Kidney (tissue), 14 donors: ENCODE results near the gene FBXL7. TPM values are rescaled to one million over a fixed set of nuclear protein-coding genes. Genes with fewer than 3 reads are reported as not detected.

Experiments used
- DNase-seq, 5 donors: peaks; one replicate each; pipeline ENCODE4 v3.0.0-alpha.2; 2013 to 2020
- FAIRE-seq: peaks from 2 replicates; lab custom pipeline; 2012; peaks lifted over from hg19 to GRCh38; lab: Jason Lieb, UNC
- H3K27ac ChIP-seq, 2 donors: one replicate each; pipeline ENCODE4 v1.7.0; 2013; ENCODE audit warnings: low read depth in 2 of 2, low read length in 2 of 2, inconsistent platforms in 1 of 2
- H3K27me3 ChIP-seq: one replicate; pipeline ENCODE4 v1.7.1; 2013; ENCODE audit warnings: low read length, inconsistent platforms; ENCODE audit not compliant: control insufficient read depth, insufficient read depth
- H3K36me3 ChIP-seq, 3 donors: one replicate each; pipeline versions ENCODE4 v1.7.0 to v1.7.1; 2013; ENCODE audit warnings: low read length in 3 of 3, control low read depth in 1 of 3, inconsistent platforms in 1 of 3; ENCODE audit not compliant: insufficient read depth in 3 of 3, control insufficient read depth in 2 of 3
- H3K4me1 ChIP-seq, 3 donors: one replicate each; pipeline versions ENCODE4 v1.7.0 to v1.7.1; 2013; ENCODE audit warnings: low read length in 3 of 3, inconsistent platforms in 1 of 3, low read depth in 1 of 3; ENCODE audit not compliant: control insufficient read depth in 2 of 3, insufficient read depth in 2 of 3
- H3K4me3 ChIP-seq, 3 donors: one replicate each; pipeline versions ENCODE4 v1.7.0 to v1.8.1; 2013; ENCODE audit warnings: low read length in 3 of 3, control low read depth in 1 of 3, inconsistent platforms in 1 of 3
- H3K9ac ChIP-seq, 3 donors: one replicate each; pipeline versions ENCODE4 v1.7.0 to v1.7.1; 2013; ENCODE audit warnings: low read length in 3 of 3, control low read depth in 1 of 3, inconsistent platforms in 1 of 3
- H3K9me3 ChIP-seq, 3 donors: one replicate each; pipeline versions ENCODE4 v1.7.0 to v1.7.1; 2013; ENCODE audit warnings: low read length in 3 of 3, control low read depth in 1 of 3, inconsistent platforms in 1 of 3; ENCODE audit not compliant: control insufficient read depth in 2 of 3, insufficient read depth in 1 of 3
- intact Hi-C: fragments of 100-400 bp; cut with DNase I; formaldehyde crosslinking; loops from one replicate; pipeline ENCODE4 v1.11.1; 2022
- polyA plus RNA-seq: library from polyadenylated mRNA; stranded (reverse); fragments of 350-450 nt; fragmentation: Illumina TruSeq; extraction: RNeasy Lipid Tissue Mini Kit (QIAGEN cat#74804); gene quantifications from one replicate; pipeline ENCODE4 v1.2.3, GENCODE V29; 2014; ENCODE audit warnings: low read depth, low replicate concordance; ENCODE audit not compliant: insufficient read depth
- total RNA-seq: library from RNA; stranded (reverse); fragmentation: NEBNext Ultra II Directional; extraction: Animal tissue kit (Norgen Biotek cat#: 25700); gene quantifications from one replicate; pipeline ENCODE4 v1.2.1, GENCODE V29; 2021
- TF ChIP-seq, protein P1 (sequence below): IDR thresholded peaks from 3 replicates; pipeline ENCODE4 v1.5.1; 2012; ENCODE audit warnings: mild to moderate bottlenecking, moderate library complexity, borderline replicate concordance; ENCODE audit not compliant: insufficient read depth; ENCODE audit errors: extremely low read depth
- donor health status: control.
- donor health status: control.
- donor health status: control.
- donor health status: control.
- donor health status: control.
- donor health status: DM: yes; HTN: yes; CAD: no.
- donor health status: Normal renal cell carcinoma (clear cell type).

The FBXL7 gene
- total and polyA plus RNA-seq, 2 donors from 2014 or later: 3.9 to 6.1 TPM

- Histone ChIP-seq H3K4me1 (no peaks in the 10 kb centered on the region), H3K4me3 (no peak overlapping the region), H3K9ac (no peak overlapping the region), H3K27me3 (no peaks in the 10 kb centered on the region), H3K27ac (no peak overlapping the region), H3K9me3 (no peaks in the 10 kb centered on the region), H3K36me3 (no peaks in the 10 kb centered on the region)
- TF ChIP-seq, protein P1, sequence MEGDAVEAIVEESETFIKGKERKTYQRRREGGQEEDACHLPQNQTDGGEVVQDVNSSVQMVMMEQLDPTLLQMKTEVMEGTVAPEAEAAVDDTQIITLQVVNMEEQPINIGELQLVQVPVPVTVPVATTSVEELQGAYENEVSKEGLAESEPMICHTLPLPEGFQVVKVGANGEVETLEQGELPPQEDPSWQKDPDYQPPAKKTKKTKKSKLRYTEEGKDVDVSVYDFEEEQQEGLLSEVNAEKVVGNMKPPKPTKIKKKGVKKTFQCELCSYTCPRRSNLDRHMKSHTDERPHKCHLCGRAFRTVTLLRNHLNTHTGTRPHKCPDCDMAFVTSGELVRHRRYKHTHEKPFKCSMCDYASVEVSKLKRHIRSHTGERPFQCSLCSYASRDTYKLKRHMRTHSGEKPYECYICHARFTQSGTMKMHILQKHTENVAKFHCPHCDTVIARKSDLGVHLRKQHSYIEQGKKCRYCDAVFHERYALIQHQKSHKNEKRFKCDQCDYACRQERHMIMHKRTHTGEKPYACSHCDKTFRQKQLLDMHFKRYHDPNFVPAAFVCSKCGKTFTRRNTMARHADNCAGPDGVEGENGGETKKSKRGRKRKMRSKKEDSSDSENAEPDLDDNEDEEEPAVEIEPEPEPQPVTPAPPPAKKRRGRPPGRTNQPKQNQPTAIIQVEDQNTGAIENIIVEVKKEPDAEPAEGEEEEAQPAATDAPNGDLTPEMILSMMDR: peak; percentile 36
- FAIRE-seq (no peak), DNase-seq (peak in 2 of 5 donors; percentile 28 to 29)
- intact Hi-C loops: no loop called here
These were observed 98.4 kb downstream of the FBXL7 start for GRCh38 chr5:15598294-15598902.

DNA sequence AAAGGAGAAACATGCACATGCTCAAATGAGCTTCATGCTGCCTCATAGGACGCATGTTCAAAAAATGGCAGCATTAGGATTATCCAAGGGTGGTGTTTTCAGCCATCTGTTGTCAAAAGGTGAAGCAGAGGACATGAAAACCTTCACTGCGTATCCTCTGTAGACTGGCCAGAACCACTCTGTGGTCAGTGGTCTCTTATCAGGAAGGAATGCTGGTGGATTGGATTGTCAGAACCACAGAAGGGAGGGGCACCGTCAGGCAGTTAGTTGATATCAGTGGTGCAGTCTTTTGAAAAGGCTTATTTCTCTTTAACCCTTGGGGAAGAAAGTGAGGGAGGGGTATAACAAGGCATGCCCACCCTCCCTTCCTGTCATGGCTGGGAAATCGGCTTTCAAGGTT, 100.1 kb downstream of the FBXL7 start:
- FAIRE-seq (no peak), DNase-seq (no peak)
- H3K4me1 ChIP-seq: no peaks in the 10 kb centered on the region
- no peak overlapping the region for H3K27ac ChIP-seq
- H3K9ac ChIP-seq: no peak overlapping the region
- no peak overlapping the region for H3K4me3 ChIP-seq
- no peaks in the 10 kb centered on the region for H3K36me3 ChIP-seq
- TF ChIP-seq, protein P1: no peak
- no peaks in the 10 kb centered on the region for H3K9me3 ChIP-seq
- intact Hi-C loops: no loop called here
- H3K27me3 ChIP-seq: no peaks in the 10 kb centered on the region

DNA sequence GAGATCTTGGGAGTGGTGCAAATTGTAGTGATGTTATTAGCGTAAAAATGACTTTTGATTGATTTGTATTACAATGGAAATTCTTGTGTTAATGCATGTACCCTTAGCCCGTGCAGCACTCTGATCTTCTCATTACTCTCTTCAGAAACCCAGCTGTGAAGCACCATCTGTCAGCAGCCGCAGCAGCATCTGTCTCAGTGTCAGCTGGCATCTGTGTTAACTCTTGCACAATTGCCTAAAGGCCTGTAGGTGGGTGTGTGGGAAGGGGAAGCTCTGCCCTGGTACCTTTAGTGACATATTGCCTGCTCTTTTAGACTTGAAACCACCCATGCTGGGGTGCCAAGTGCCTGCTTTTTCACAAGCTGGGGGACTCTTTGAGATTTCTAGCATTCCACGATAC, 101.3 kb downstream of the FBXL7 start:
- H3K9ac ChIP-seq: no peak overlapping the region
- H3K27ac ChIP-seq: no peak overlapping the region
- DNase-seq (no peak), FAIRE-seq (no peak)
- intact Hi-C loops: no loop called here
- no peaks in the 10 kb centered on the region for H3K36me3 ChIP-seq
- no peaks in the 10 kb centered on the region for H3K27me3 ChIP-seq
- no peak overlapping the region for H3K4me3 ChIP-seq
- H3K4me1 ChIP-seq: no peaks in the 10 kb centered on the region
- TF ChIP-seq, protein P1: no peak
- H3K9me3 ChIP-seq: no peaks in the 10 kb centered on the region

GRCh38 chr5:15601853-15602252, 101.9 kb downstream of the FBXL7 start:
- Histone ChIP-seq H3K27me3 (no peaks in the 10 kb centered on the region), H3K36me3 (no peaks in the 10 kb centered on the region), H3K9me3 (no peaks in the 10 kb centered on the region), H3K4me1 (no peaks in the 10 kb centered on the region), H3K27ac (no peak overlapping the region), H3K9ac (no peak overlapping the region), H3K4me3 (no peak overlapping the region)
- no peak for FAIRE-seq
- intact Hi-C loops: no loop called here
- TF ChIP-seq, protein P1: no peak
- DNase-seq: no peak
